HG03378 (cell line): ENCODE data around the gene TTC39B.

Experiments
- ATAC-seq: cut with Tn5 transposase; IDR thresholded peaks from one replicate; pipeline ENCODE4 v1.9.1; 2021; ENCODE audit warnings: mild to moderate bottlenecking, moderate library complexity; ENCODE audit not compliant: unreplicated experiment

TTC39B gene

DNA sequence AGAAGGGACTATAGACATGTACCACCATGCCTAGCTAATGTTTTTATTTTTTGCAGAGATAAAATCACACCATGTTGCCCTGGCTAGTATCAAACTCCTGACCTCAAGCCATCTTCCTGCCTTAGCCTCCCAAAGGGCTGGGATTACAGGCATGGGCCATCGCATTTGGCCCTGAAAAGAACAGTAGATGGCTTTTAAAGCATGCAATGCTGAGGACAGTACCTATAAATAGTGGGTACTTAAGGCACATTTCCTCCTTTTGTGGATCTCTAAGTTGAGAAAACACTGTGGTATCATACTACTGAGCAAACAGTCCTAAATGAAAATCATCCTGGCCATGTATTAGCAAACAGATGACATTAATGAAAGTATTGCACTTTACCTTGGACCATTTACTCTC lies 119.4 kb downstream of the TTC39B start:
- ATAC-seq: no peak

DNA sequence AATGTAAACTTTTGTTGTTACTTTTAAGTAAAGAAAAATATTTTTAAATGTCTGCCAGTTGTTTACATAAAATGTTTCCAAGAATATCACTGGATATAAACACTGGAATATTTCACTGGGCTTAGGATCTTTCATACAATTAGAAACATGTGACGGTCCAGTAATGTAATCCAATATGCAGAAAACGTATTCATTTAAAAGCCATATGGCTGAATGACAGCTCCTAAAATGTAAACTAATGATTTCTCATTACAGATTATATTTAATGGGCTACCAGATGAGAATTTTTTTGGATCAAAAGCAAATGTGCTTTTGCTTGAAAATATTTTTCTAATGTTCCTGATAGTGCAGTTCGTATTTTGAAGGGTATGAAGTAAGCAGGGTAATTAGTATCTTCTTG lies 124.3 kb downstream of the TTC39B start:
- ATAC-seq: no peak

DNA sequence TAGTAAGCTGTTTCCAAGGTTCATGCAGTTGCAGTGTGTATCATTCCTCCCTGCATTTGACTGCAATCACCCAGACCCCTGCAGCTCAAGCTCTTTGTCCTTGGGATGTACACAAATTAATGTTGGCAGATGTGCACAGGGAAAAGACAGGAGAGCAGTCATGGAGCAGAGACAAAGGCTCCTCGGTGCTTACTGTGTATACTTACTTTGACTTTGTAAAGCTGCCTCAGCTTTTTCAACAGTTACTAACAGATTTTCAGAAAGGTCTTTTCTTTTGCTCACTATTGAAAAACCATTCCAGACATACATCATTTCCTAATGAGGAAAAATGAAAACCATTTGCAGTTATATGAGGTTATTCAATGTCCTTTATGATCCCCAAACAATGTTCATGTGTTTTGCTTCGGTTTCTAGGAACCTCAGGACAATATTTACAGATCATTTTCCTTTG lies 124.9 kb downstream of the TTC39B start:
- ATAC-seq: no peak

DNA sequence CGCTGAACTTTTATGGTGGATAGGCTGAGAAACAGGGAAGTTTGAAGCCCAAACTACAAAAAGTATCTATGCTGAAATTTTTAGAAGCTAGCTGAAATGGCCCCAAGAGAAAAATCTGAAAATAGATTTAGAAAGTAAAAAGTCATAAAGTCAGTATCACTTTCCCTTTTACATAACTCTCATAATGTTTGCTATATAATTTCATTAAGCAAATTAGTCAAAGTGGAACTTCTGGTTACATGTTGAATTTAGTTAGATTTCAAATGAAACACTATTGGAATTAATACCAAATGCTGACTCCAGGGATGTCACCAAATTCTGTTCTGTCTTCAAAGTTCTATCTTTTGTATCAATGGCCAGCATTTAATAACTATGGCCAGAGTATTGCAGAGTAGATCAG lies 126.9 kb downstream of the TTC39B start:
- no peak for ATAC-seq

DNA sequence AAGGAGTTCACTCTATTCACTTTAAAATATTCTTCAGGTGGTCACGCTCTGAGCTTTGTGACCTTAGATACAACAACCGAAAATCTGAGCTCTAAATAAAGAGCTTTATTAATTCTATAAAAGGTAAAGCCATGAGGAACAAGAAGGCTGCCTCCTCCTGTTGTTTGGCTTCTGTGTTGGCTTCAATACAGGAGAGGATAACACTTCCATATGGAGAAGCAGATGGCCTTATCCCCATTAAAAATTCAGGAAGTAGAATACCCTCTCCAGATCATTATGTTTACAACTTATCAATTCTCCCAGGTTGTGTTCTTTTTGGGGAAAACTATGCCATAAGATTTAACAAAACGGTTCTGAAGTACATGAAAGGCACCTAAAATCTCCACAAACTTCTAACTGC lies 128.4 kb downstream of the TTC39B start:
- ATAC-seq: no peak

DNA sequence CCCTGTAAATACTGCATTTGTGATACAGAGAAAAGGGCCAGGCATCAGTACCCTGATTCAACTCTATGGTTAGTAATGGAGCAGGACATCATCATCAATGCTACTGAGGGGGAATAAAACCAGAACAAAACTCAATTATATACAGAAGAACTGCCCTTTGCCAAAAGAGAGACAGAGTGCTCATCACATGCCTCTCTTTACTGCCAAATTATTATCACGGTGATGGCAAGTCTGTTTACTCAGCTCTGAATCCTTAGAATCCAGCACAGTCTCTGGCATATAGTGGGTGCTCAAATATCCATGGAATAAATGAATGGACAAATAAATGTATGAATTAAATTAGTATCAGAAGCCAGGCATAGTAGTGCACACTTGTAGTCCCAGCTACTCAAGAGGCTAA lies 130.2 kb downstream of the TTC39B start:
- ATAC-seq: no peak

DNA sequence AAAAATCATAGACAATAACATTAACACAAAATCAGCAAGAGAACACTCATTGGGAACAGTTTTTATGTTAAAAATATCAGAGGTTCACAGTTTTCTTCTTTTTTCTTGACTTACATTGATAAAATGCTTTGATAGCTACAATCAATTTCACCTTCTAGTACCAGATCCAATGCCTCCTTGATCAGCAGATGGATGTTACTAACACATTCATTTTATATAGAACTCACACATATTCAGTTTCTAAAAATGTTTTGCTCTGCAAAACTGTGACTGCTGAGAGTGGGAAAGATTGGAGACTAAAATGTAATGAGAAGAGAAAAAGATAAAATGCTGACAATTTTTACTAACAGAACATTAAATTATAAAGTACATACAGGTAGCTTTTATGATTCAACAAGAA lies 143.1 kb downstream of the TTC39B start:
- ATAC-seq: no peak

DNA sequence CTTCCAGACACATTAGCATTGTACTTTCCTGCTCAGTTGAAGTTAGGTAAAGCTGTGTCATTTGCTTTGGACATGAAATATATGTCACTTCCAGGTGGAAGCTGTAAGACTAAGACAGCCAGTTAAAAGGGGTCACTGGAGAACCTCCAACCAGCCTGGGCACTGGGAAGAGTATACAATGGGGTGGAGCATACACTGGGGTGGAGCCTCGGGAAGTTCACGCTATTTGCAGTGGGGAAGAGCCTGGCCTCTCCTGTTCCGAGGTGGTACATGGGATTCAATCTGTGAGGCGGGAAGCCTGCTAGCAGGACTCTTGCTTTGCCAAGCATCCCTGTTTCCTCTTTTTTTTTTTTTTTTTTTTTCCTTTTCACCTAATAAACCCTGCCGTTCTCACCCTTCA lies 145.3 kb downstream of the TTC39B start:
- no peak for ATAC-seq

DNA sequence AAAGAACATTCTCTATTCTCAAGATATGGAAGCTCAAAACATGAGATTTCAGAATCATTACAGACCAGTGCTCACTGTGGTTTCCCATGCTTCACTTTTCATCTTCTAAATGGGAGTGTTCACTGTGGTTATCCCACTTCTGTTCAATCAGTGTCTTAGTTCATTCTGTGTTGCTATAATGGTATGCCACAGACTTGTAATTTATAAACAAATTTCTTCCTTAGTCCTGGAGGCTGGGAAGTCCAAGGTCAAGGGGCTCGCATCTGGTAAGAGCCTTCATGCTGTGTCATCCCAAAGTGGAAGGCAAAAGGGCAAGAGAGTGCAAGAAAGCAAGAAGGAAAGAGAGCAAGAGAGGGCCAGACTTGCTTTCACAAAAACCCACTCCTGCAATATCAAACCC lies 146.3 kb downstream of the TTC39B start:
- ATAC-seq: no peak

DNA sequence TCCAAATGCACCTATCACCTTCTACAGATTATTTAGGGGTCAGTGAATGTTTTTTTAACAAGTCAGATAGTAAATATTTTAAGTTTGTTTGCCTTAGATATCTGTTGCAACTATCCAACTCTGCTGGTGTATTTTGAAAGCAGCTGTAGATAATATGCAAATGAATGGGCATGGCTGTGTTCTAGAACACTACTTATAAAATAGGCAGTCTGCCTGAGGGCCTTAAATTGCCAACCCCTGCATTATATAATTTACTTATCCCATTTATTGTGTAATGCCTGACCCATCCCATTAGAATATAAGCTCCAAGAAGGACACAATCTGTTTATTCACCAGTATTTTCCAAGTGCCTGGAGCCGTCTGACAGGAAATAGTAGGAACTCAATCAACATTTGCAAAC lies 149.0 kb downstream of the TTC39B start:
- ATAC-seq: no peak

DNA sequence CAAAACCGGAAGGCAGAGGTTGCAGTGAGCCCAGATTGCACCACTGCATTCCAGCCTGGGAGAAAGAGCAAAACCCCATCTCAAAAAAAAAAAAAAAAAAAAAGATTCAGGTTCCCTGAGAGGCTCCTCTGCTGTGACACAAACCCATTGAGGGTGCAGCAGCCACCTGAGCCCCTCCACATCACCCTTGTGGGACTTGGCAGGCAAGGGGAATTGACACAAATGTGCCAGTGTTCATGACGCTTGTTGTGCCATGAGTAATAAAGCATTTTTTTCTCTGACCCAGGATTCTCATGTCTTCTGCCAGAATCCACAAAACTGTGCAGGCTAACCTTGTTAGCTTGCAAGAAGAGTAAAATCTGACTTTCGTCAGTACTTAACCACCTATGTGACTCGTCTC lies 149.6 kb downstream of the TTC39B start:
- ATAC-seq: no peak

DNA sequence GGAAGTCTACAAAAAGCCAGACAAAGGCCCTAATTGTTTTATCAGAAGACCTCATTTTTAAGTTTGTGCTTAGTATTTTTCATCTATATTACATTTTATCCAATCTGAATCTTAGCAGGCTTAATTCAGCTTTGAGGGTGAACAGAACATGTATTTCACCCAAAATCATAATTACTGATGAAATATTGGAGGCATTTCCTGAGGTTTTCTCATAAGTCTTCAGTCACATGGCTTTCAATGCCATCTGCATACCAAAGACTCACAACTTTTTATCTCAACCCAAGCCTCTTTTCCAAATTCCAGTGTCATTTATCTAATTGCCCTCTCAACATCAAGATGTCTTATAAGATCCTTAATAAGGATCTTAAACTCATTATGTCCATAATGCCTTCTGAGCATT lies 150.8 kb downstream of the TTC39B start:
- ATAC-seq: no peak

DNA sequence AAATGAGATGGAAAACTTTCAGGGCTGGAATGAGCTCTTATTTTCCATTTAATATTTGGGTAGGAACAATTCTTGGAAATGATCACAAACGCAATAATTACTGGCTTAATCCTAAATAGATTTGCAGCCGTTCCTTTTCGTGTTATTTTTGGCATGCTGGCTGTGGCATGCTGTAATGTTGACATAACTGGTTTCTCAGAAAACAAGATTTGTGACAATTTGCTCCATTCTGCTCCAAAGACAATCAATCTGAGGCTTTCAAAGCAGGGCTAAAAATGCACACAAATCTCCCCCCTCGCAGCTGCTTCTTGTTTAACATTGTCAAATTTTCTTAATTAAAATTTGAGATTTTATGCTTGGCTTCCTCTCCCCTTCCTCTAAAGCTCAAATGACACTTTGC lies 151.2 kb downstream of the TTC39B start:
- no peak for ATAC-seq

DNA sequence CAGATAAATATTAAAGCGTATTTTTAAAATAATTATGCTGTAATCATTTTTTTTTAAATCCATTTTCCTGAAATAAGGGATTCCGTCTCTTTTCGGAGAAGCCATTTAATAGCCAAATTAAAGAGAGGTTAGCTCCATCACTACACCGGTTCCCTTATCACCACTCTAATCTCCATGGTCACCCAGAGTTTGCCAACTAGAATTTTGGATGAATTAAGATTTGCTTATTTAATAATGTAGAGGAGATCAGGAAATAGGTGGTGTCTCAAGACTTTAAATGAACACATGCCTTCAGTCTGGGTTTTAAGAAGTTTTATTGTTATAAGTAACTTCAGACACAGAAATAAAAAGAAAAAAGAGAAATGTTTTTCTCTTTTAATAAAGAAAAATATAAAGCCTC lies 151.7 kb downstream of the TTC39B start:
- ATAC-seq: no peak

DNA sequence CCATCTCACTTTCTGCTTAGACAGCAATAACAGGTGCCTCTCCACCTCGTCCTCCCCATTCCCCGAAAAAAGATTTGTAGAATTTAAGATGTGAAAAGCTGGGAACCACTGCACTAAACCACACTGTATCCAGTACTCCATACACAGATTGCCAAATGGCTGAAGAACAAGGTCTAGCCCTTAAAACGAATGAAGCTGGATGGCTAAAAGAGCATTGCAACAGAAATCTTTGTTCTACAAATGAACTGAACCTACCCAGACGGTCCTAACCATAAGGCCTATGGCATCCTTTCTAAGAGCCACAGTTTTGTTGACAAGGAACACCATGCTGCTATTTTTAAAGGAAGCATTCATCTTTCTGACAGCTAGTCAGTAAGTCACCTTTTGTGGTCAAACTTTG lies 152.3 kb downstream of the TTC39B start:
- ATAC-seq: no peak

DNA sequence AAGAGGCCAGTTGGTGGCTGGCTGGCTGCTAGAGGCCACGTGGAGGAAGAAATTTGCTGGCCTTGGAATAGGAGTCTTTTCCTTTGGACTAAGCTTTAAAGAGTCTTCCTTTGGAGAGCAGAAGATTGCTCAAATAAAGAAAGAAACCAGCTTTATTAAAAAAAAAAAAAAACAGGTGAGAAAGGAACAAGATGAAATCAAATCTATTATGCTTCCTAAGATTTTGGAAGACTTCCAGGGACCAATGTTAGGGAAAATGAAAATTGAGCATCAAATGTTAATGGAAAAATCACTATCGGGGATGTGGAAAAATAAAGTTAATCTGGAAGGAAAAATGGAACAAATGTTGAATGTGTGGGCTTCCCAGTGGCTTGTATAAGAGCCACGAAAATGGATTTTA lies 153.1 kb downstream of the TTC39B start:
- ATAC-seq: no peak

DNA sequence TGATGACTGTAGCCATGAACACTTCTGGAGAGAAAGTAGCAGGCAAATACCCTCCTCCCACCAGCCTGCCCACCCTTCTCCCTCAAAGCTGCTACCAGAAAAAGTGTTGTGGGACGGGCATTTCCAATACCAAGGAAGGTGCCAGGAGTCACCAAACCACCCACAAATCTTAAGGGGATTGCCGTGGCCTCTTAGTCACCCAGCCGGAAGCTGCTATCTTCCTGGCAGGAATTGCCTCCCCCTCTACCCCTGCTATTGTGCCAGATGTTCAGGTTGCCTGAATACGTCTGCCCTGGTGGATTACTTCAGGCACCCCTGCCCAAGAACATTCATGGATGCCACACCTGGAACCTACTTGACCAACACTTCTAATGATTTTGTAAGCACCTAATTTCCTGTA lies 156.1 kb downstream of the TTC39B start:
- no peak for ATAC-seq

DNA sequence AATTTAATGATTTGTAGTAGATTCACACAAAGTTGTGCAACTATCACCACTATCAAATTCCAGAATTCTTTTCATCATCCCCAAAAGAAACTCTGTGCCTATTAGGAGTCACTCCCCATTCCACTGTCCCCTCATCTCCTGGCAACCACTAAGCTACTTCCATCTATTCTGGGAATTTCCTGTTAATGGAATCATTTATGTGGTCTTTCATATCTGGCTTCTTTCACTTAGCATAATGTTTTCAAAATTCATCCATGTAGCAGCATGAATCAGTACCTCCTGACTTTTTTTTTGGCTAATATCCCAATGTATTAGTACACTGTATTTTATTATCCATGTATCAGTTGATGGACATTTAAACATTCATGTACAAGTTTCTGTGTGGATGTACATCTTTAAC lies 157.6 kb downstream of the TTC39B start:
- ATAC-seq: no peak

DNA sequence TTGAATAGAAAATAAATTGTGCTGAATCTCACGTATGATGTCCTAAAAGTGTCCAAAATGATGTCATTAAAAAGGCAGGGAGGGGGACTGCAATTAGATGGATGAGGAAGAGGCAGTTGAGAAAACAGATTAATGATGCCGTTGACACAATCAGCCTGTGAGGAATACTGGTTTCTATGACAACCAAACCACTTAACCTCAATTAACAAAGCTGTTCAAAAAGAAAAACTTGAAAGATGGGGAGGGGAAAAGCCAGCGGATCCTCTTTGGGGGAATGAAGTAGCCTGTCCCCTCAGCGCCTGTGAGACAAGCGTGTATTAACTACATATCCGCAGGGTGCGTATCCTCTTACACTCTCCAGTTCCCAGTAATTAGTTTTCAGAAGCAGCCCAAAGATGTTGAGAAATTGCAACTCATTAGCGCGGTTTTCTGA lies 160.7 kb downstream of the TTC39B start:
- ATAC-seq: no peak

DNA sequence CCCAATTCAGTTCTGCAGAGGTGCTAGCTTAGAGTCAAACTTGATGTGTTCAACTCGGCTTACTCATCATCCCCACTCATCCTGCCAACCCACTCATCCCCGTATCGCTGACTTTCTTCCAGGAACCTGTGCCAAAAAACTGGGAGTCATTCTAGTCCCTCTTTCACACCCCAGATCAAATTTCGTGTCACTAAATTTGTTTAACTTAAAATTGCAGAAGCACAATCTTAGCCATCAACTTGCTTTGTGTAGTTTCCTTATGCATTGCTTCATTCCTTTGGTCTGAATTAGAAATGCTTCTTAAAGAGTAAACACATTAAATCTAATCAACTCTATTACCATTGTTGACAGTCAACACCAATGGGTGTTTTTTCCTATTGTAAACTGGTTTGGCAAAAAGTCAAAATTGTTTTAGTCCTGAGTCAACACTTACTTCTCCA lies 162.4 kb downstream of the TTC39B start:
- no peak for ATAC-seq

DNA sequence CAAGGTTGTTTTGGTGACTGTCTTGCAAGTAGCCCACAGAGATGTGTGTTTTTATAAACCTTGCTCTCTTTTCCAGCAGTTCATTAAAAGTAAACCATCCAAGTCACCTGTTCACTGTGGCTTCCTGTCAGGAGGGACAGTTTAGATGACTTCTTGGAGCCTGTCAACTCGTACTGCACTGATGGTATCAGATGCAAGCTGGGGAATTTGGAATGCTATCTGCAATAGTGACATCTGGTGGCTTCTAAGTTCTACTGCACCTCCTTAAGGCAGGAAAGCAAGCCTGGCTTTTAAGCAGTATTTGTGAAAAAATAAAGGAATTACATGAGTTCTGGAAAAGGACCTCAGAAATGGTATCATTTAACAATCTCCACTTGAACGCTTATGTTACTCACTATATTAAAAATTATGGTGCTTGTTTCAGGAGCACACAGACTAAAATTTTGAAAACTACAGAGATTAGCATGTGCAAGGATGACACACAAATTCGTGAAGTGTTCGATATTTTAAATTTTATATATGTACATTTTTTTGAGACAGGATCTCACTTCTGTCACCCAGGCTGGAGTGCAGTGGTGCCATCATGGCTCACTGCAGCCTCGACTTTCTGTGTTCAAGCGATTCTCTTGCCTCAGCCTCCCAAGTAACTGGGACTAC lies 164.0 kb downstream of the TTC39B start:
- peak; percentile 99 for ATAC-seq

DNA sequence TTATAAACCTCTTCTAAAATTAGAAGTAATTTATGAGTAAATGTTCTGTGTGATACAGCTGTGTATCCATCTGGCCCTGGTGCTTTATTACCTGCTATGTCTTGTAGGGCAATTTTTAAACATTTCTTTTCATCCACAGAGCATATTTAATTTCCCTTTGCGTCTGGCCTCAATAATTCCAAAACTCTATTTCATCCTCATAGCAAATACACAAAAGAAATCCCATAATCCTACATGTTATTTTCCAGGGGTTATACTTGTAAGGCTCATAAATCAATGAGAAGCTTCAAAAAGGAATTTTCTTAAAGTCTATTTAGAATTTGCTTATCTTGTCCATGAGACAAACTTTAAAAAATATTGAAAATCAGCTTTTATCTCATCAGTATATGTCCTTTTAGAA lies 167.0 kb downstream of the TTC39B start:
- ATAC-seq: no peak

DNA sequence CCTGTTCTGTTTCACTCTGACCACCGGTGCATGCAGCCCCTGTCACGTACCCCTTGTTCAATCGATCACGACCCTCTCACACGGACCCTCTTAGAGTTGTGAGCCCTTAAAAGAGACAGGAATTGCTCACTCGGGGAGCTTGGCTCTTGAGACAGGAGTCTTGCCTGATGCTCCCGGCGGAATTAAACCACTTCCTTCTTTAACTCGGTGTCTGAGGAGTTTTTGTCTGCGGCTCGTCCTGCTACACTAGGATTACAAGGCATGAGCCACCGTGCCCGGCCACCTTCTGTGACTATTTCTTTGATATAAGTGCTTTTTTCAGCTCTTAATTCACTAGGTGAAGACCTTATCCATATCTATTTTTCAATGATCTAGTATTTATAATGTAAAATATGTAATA lies 167.5 kb downstream of the TTC39B start:
- ATAC-seq: no peak

DNA sequence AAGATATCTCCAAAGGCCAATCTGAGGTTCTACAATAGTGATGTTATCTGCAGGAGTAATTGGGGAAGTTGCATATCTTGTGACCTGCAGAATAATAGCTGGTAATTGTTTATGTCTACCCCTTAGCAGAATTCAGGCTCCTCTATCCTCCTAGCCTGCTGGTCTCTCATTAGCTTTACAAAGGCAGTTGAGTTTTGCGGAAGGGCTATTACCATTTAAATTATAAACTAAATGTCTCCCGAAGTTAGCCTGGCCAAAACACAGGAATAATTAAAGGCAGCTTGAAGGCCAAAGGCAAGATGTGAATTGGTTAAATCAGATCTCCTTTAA lies 168.7 kb downstream of the TTC39B start:
- ATAC-seq: no peak
